B cell (primary cell): ENCODE results near the gene RABEP2. TPM values are rescaled to one million over a fixed set of nuclear protein-coding genes. Genes with fewer than 3 reads are reported as not detected.

Experiments used
- ATAC-seq: fragments of 200-7000 bp; cut with Tn5 transposase; one replicate; pipeline ENCODE4 v1.10.0; 2021; ENCODE audit warnings: low read depth, mild to moderate bottlenecking, moderate number of reproducible peaks, moderate library complexity
- CTCF ChIA-PET: fragments of 350-600 bp; sonication (Branson Sonifier 250); formaldehyde crosslinking; loops from one replicate; lab custom pipeline; 2021; ENCODE audit warnings: antibody characterized with exemption, inconsistent platforms; lab: Charles Lee
- POLR2A ChIA-PET: fragments of 350-600 bp; sonication (Branson Sonifier 250); formaldehyde crosslinking; loops from one replicate; lab custom pipeline; 2021; ENCODE audit warnings: antibody characterized with exemption; lab: Charles Lee
- DNase-seq: peaks from one replicate; pipeline ENCODE4 v3.0.0; 2013
- H2AFZ ChIP-seq: 2 replicates; pipeline ENCODE4 v1.6.1; 2012; ENCODE audit warnings: mild to moderate bottlenecking, low read depth, low read length; ENCODE audit not compliant: insufficient read depth, poor library complexity, severe bottlenecking
- H3K27ac ChIP-seq, 2 donors: 1 replicate in 1 of 2; 2 replicates in 1 of 2; pipeline ENCODE4 v1.5.1; 2012 to 2013; ENCODE audit warnings: low read length in 2 of 2, mild to moderate bottlenecking in 2 of 2, moderate library complexity in 1 of 2
- H3K27me3 ChIP-seq, 4 experiments: fragments of 200-600 bp in 1 of 4; sonication (generic) in 1 of 4; replicated peaks in 1 of 4; 1 replicate in 2 of 4; 2 replicates in 2 of 4; pipeline versions ENCODE4 v1.6.1 to v1.7.0; 2013 to 2016; ENCODE audit warnings: low read length in 3 of 4, mild to moderate bottlenecking in 2 of 4, mixed read lengths in 1 of 4, moderate library complexity in 1 of 4; ENCODE audit not compliant: insufficient read depth in 4 of 4, control insufficient read depth in 3 of 4; ENCODE audit errors: control extremely low read depth in 1 of 4
- H3K36me3 ChIP-seq, 2 experiments: replicated peaks in 1 of 2; 1 replicate in 1 of 2; 2 replicates in 1 of 2; pipeline versions ENCODE4 v1.6.1 to v1.7.1; 2013; ENCODE audit warnings: low read length in 1 of 2; ENCODE audit not compliant: insufficient read depth in 2 of 2, control insufficient read depth in 1 of 2; ENCODE audit errors: control extremely low read depth in 1 of 2, extremely low read depth in 1 of 2
- H3K4me1 ChIP-seq, 2 donors: fragments of 200-600 bp in 1 of 2; sonication (generic) in 1 of 2; 1 replicate in 1 of 2; 2 replicates in 1 of 2; pipeline versions ENCODE4 v1.5.1 to v1.6.1; 2013 to 2017; ENCODE audit warnings: low read length in 2 of 2; ENCODE audit not compliant: control insufficient read depth in 2 of 2, insufficient read depth in 2 of 2
- H3K4me2 ChIP-seq: replicated peaks from 2 replicates; pipeline ENCODE3; 2012; ENCODE audit warnings: mild to moderate bottlenecking, low read depth, low read length; ENCODE audit not compliant: poor library complexity, severe bottlenecking
- H3K4me3 ChIP-seq, 5 experiments: fragments of 200-600 bp in 1 of 5; sonication (generic) in 1 of 5; 1 replicate in 3 of 5; 2 replicates in 2 of 5; pipeline versions ENCODE4 v1.5.1 to v1.7.0; 2011 to 2016; ENCODE audit warnings: low read length in 4 of 5, mild to moderate bottlenecking in 4 of 5, low read depth in 2 of 5, control low read depth in 1 of 5, moderate library complexity in 1 of 5; ENCODE audit not compliant: insufficient read depth in 1 of 5; ENCODE audit errors: control extremely low read depth in 1 of 5, extremely low read depth in 1 of 5
- H3K79me2 ChIP-seq: fragments of 200-600 bp; sonication (generic); one replicate; pipeline ENCODE4 v1.6.0; 2016; ENCODE audit warnings: low read length; ENCODE audit not compliant: control insufficient read depth, insufficient read depth
- H3K9ac ChIP-seq: fragments of 200-600 bp; sonication (generic); 2 replicates; pipeline ENCODE4 v1.6.1; 2017; ENCODE audit warnings: mild to moderate bottlenecking, low read length, moderate library complexity
- H3K9me3 ChIP-seq, 3 donors: one replicate each; pipeline versions ENCODE4 v1.6.1 to v1.7.1; 2013; ENCODE audit warnings: low read length in 2 of 3; ENCODE audit not compliant: control insufficient read depth in 2 of 3, insufficient read depth in 1 of 3; ENCODE audit errors: control extremely low read depth in 1 of 3
- H4K20me1 ChIP-seq: 2 replicates; pipeline ENCODE4 v1.6.0; 2012; ENCODE audit warnings: mild to moderate bottlenecking, low read length; ENCODE audit not compliant: insufficient read depth, control insufficient read depth, poor library complexity, severe bottlenecking
- H3K27ac Mint-ChIP-seq: one replicate; pipeline ENCODE4 v1.8.0; 2021; ENCODE audit warnings: mixed read lengths
- H3K27me3 Mint-ChIP-seq: one replicate; pipeline ENCODE4 v1.8.0; 2021; ENCODE audit warnings: mixed read lengths
- H3K4me1 Mint-ChIP-seq: one replicate; pipeline ENCODE4 v1.8.0; 2021; ENCODE audit warnings: mixed read lengths
- H3K4me3 Mint-ChIP-seq: one replicate; pipeline ENCODE4 v1.8.0; 2021; ENCODE audit warnings: mixed read lengths
- H3K9me3 Mint-ChIP-seq: one replicate; pipeline ENCODE4 v1.8.0; 2022; ENCODE audit warnings: mixed read lengths; ENCODE audit not compliant: insufficient read depth
- CTCF ChIP-seq: fragments of 200-600 bp; IDR thresholded peaks from one replicate; pipeline ENCODE4 v1.8.0; 2022; ENCODE audit warnings: antibody characterized with exemption, mild to moderate bottlenecking
- EZH2 ChIP-seq: IDR thresholded peaks from 2 replicates; pipeline ENCODE4 v1.6.1; 2012; ENCODE audit warnings: borderline replicate concordance, low read depth, mild to moderate bottlenecking, moderate library complexity, low read length; ENCODE audit not compliant: insufficient read depth, poor library complexity, severe bottlenecking
- WGBS: methylation state at CpG from one replicate; pipeline ENCODE4 v1.1.5; 2013; ENCODE audit warnings: missing lambda C conversion rate; ENCODE audit not compliant: insufficient coverage; 5-methylcytosine and 5-hydroxymethylcytosine counted together
- intact Hi-C: fragments of 100-400 bp; cut with micrococcal nuclease; formaldehyde crosslinking; loops from one replicate; pipeline ENCODE4 v1.10.0; 2022
- polyA plus RNA-seq: library from polyadenylated mRNA; depleted of rRNA; stranded (reverse); fragments of >200 nt; gene quantifications from 2 replicates; pipeline ENCODE4 v1.2.3, GENCODE V29; 2012
- total RNA-seq, 2 donors: library from RNA; stranded (reverse); fragments of 120-200 nt in 1 of 2; gene quantifications; 1 replicate in 1 of 2; 2 replicates in 1 of 2; pipeline versions ENCODE4 v1.2.3 to v1.2.4, GENCODE V29; 2013 to 2022

RABEP2 gene
- total and polyA plus RNA-seq, 2 donors (not counting 1 experiment from before 2014, with no cell fraction given), result 136 to 178 TPM

GRCh38 chr16:28930652-28931051 is 5.6 kb upstream of the RABEP2 start:
- TF ChIP-seq EZH2, result no peak
- peak; percentile 84 for DNase-seq
- H3K9me3 ChIP-seq, result no peaks in the 10 kb centered on the region
- peaks cover 10% of the 10 kb centered on the region for H4K20me1 ChIP-seq
- 0% methylated on average over 2 of the region's 3 CpGs for WGBS
- H3K79me2 ChIP-seq, result peaks cover 41% of the 10 kb centered on the region
- Mint-ChIP-seq H3K4me3 (peak overlapping the region; percentile 96), H3K27ac (peak overlapping the region; percentile 96), H3K9me3 (no peaks in the 10 kb centered on the region), H3K4me1 (peaks cover 67% of the 10 kb centered on the region), H3K27me3 (no peaks in the 10 kb centered on the region)
- H3K27ac ChIP-seq, result peak overlapping the region; percentile 86 to 95
- intact Hi-C loops, result no loop called here
- peak overlapping the region; percentile 95 for H3K9ac ChIP-seq
- ATAC-seq, result peak; percentile 77
- peak overlapping the region; percentile 15 to 84 (median 83) for H3K4me3 ChIP-seq
- ChIA-PET POLR2A (interaction anchor here (0.7 to 2.1 kb wide), 4 partner anchors 20 to 108 kb away, joined by 3 to 8 read pairs (median 4); partner anchors contain the start of genes ATXN2L and NFATC2IP), CTCF (interaction anchor here (1.4 to 8.4 kb wide), 2 partner anchors 8 to 13 kb away, joined by 3 to 83 read pairs; no protein-coding TSS in a partner anchor)
- no peaks in the 10 kb centered on the region for H3K27me3 ChIP-seq
- peaks cover 0 to 22% of the 10 kb centered on the region in 2 experiments for H3K36me3 ChIP-seq
- peak overlapping the region; percentile 98 for H3K4me2 ChIP-seq
- H3K4me1 ChIP-seq, result peaks cover 45 to 74% of the 10 kb centered on the region in 2 donors
- no peak overlapping the region for H2AFZ ChIP-seq

- intact Hi-C loops, result no loop called here
- H3K9ac ChIP-seq, result peak overlapping the region; percentile 95
- peaks cover 5% of the 10 kb centered on the region for H4K20me1 ChIP-seq
- H3K27ac ChIP-seq, result peak overlapping the region; percentile 86 to 95
- peaks cover 0 to 18% of the 10 kb centered on the region in 2 experiments for H3K36me3 ChIP-seq
- ChIA-PET POLR2A (interaction anchor here (1.4 kb wide), 1 partner anchor 20 kb away, joined by 3 read pairs; the partner anchor contains the start of gene NFATC2IP), CTCF (interaction anchor here (1.4 to 8.4 kb wide), 2 partner anchors 7 to 14 kb away, joined by 3 to 83 read pairs; no protein-coding TSS in a partner anchor)
- TF ChIP-seq EZH2, result no peak
- TF ChIP-seq CTCF, result no peak
- no peaks in the 10 kb centered on the region for H3K27me3 ChIP-seq
- Mint-ChIP-seq H3K4me1 (peaks cover 65% of the 10 kb centered on the region), H3K9me3 (no peaks in the 10 kb centered on the region), H3K27me3 (no peaks in the 10 kb centered on the region), H3K4me3 (peak overlapping the region; percentile 96), H3K27ac (peak overlapping the region; percentile 96)
- 85% methylated on average over 3 of the region's 3 CpGs for WGBS
- DNase-seq (no peak), ATAC-seq (no peak)
- H2AFZ ChIP-seq, result no peak overlapping the region
- H3K4me2 ChIP-seq, result peak overlapping the region; percentile 98
- H3K79me2 ChIP-seq, result peaks cover 37% of the 10 kb centered on the region
- peaks cover 41 to 70% of the 10 kb centered on the region in 2 donors for H3K4me1 ChIP-seq
- peak overlapping the region in 1 of 5 experiments; percentile 83 for H3K4me3 ChIP-seq
- no peaks in the 10 kb centered on the region for H3K9me3 ChIP-seq
Measured at GRCh38 chr16:28930203-28930602, 5.2 kb upstream of the RABEP2 start.
